H9 (cell line): Measurements from ENCODE around the gene PLEKHJ1. TPM values are rescaled to one million over a fixed set of nuclear protein-coding genes. Genes with fewer than 3 reads are reported as not detected.

Experiments used
- DNase-seq: peaks from one replicate; pipeline ENCODE4 v3.0.0-alpha.2; 2017
- H2AFZ ChIP-seq: one replicate; pipeline ENCODE4 v1.6.1; 2013; ENCODE audit warnings: mild to moderate bottlenecking, low read length, control low read depth, moderate library complexity
- H2AK5ac ChIP-seq: 2 replicates; pipeline ENCODE4 v1.6.1; 2013; ENCODE audit warnings: low read length, control low read depth, mixed read lengths; ENCODE audit not compliant: insufficient read length
- H2BK120ac ChIP-seq: one replicate; pipeline ENCODE4 v1.6.1; 2013; ENCODE audit warnings: low read depth, mild to moderate bottlenecking, low read length, control low read depth, inconsistent platforms; ENCODE audit not compliant: poor library complexity, severe bottlenecking
- H2BK12ac ChIP-seq: 2 replicates; pipeline ENCODE4 v1.6.1; 2013; ENCODE audit warnings: low read length, control low read depth, mixed read lengths, low read depth; ENCODE audit not compliant: insufficient read length
- H2BK15ac ChIP-seq: 2 replicates; pipeline ENCODE4 v1.6.1; 2013; ENCODE audit warnings: low read depth, low read length, control low read depth
- H2BK20ac ChIP-seq: one replicate; pipeline ENCODE4 v1.6.1; 2013; ENCODE audit warnings: low read depth, mild to moderate bottlenecking, low read length, control low read depth, inconsistent platforms; ENCODE audit not compliant: poor library complexity, severe bottlenecking
- H2BK5ac ChIP-seq: 2 replicates; pipeline ENCODE4 v1.6.1; 2013; ENCODE audit warnings: low read length, control low read depth, mixed read lengths; ENCODE audit not compliant: insufficient read length
- H3K14ac ChIP-seq: 2 replicates; pipeline ENCODE4 v1.6.1; 2013; ENCODE audit warnings: low read length, control low read depth; ENCODE audit not compliant: insufficient read depth
- H3K18ac ChIP-seq: 2 replicates; pipeline ENCODE4 v1.6.1; 2013; ENCODE audit warnings: low read depth, mild to moderate bottlenecking, mixed read lengths, low read length, control low read depth; ENCODE audit not compliant: insufficient read length
- H3K23ac ChIP-seq: 2 replicates; pipeline ENCODE4 v1.6.1; 2013; ENCODE audit warnings: low read length, control low read depth, mixed read lengths, low read depth; ENCODE audit not compliant: insufficient read length
- H3K23me2 ChIP-seq: 2 replicates; pipeline ENCODE4 v1.6.1; 2013; ENCODE audit warnings: low read depth, mild to moderate bottlenecking, mixed read lengths, low read length, control low read depth; ENCODE audit not compliant: insufficient read length, poor library complexity, severe bottlenecking
- H3K27ac ChIP-seq: 2 replicates; pipeline ENCODE4 v1.5.1; 2013; ENCODE audit warnings: low read length, control low read depth, mixed read lengths, low read depth; ENCODE audit not compliant: insufficient read length
- H3K27me3 ChIP-seq: 2 replicates; pipeline ENCODE4 v1.6.1; 2013; ENCODE audit warnings: low read length, control low read depth, inconsistent platforms; ENCODE audit not compliant: insufficient read depth
- H3K4ac ChIP-seq: 2 replicates; pipeline ENCODE4 v1.6.1; 2013; ENCODE audit warnings: low read depth, mild to moderate bottlenecking, control low read depth, inconsistent platforms, low read length, moderate library complexity
- H3K4me1 ChIP-seq: 2 replicates; pipeline ENCODE4 v1.6.1; 2013; ENCODE audit warnings: low read length, control low read depth, inconsistent platforms; ENCODE audit not compliant: insufficient read depth
- H3K4me2 ChIP-seq: 2 replicates; pipeline ENCODE4 v1.6.1; 2013; ENCODE audit warnings: low read length, control low read depth, mixed read lengths; ENCODE audit not compliant: insufficient read length, insufficient read depth
- H3K56ac ChIP-seq: 2 replicates; pipeline ENCODE4 v1.6.1; 2013; ENCODE audit warnings: low read depth, mild to moderate bottlenecking, mixed read lengths, low read length, control low read depth; ENCODE audit not compliant: insufficient read length
- H3K79me1 ChIP-seq: 2 replicates; pipeline ENCODE4 v1.6.1; 2013; ENCODE audit warnings: low read depth, mild to moderate bottlenecking, moderate library complexity, low read length, control low read depth, inconsistent platforms; ENCODE audit not compliant: insufficient read depth, poor library complexity, severe bottlenecking
- H3K79me2 ChIP-seq: 2 replicates; pipeline ENCODE4 v1.6.1; 2013; ENCODE audit warnings: low read length, control low read depth, inconsistent platforms; ENCODE audit not compliant: insufficient read depth
- H3K9ac ChIP-seq: 2 replicates; pipeline ENCODE4 v1.6.1; 2013; ENCODE audit warnings: low read length, control low read depth, mixed read lengths; ENCODE audit not compliant: insufficient read length; ENCODE audit errors: extremely low read depth
- H3K9me3 ChIP-seq: one replicate; pipeline ENCODE4 v1.6.1; 2013; ENCODE audit warnings: low read depth, low read length, inconsistent platforms; ENCODE audit not compliant: control insufficient read depth
- H3T11ph ChIP-seq: one replicate; pipeline ENCODE4 v1.6.1; 2013; ENCODE audit warnings: mild to moderate bottlenecking, low read length, control low read depth, inconsistent platforms
- H4K20me1 ChIP-seq: one replicate; pipeline ENCODE4 v1.6.1; 2013; ENCODE audit not compliant: control insufficient read depth, insufficient read length, insufficient read depth
- H4K5ac ChIP-seq: 2 replicates; pipeline ENCODE4 v1.6.1; 2013; ENCODE audit warnings: low read depth, mild to moderate bottlenecking, mixed read lengths, low read length, control low read depth; ENCODE audit not compliant: insufficient read length
- H4K8ac ChIP-seq: replicated peaks from 2 replicates; pipeline ENCODE4 v1.6.1; 2013; ENCODE audit warnings: low read length, control low read depth, mixed read lengths, low read depth; ENCODE audit not compliant: insufficient read length
- H4K91ac ChIP-seq: 2 replicates; pipeline ENCODE4 v1.6.1; 2013; ENCODE audit warnings: low read depth, mild to moderate bottlenecking, moderate library complexity, mixed read lengths, low read length, control low read depth; ENCODE audit not compliant: insufficient read length
- H3K27ac Mint-ChIP-seq, 3 experiments: 2 replicates in 2 of 3; 3 replicates in 1 of 3; pipeline ENCODE4 v1.8.0; 2020 to 2021; ENCODE audit warnings: mixed read lengths in 3 of 3, mild to moderate bottlenecking in 1 of 3, moderate library complexity in 1 of 3
- H3K27me3 Mint-ChIP-seq: 2 replicates; pipeline ENCODE4 v1.8.0; 2021; ENCODE audit warnings: low read depth, mild to moderate bottlenecking, moderate library complexity, mixed read lengths
- H3K36me3 Mint-ChIP-seq, 3 experiments: 2 replicates in 2 of 3; 3 replicates in 1 of 3; pipeline ENCODE4 v1.8.0; 2020 to 2021; ENCODE audit warnings: low read depth in 3 of 3, mixed read lengths in 3 of 3; ENCODE audit not compliant: insufficient read depth in 1 of 3
- H3K4me1 Mint-ChIP-seq, 2 experiments: 2 replicates each; pipeline ENCODE4 v1.8.0; 2020; ENCODE audit warnings: mixed read lengths in 2 of 2
- H3K4me3 Mint-ChIP-seq, 2 experiments: 2 replicates in 1 of 2; 3 replicates in 1 of 2; pipeline ENCODE4 v1.8.0; 2020 to 2021; ENCODE audit warnings: mild to moderate bottlenecking in 2 of 2, mixed read lengths in 2 of 2, moderate library complexity in 1 of 2
- H3K9me3 Mint-ChIP-seq, 2 experiments: 2 replicates in 1 of 2; 3 replicates in 1 of 2; pipeline ENCODE4 v1.8.0; 2020; ENCODE audit warnings: mild to moderate bottlenecking in 2 of 2, mixed read lengths in 2 of 2, moderate library complexity in 1 of 2
- WGBS: extraction: QIAGEN DNeasy Blood & Tissue Kit; methylation state at CpG from one replicate; pipeline ENCODE4 v1.1.7; 2013; ENCODE audit warnings: missing lambda C conversion rate, low lambda C conversion rate, mixed read lengths; ENCODE audit not compliant: insufficient read length; ENCODE audit errors: extremely low coverage; 5-methylcytosine and 5-hydroxymethylcytosine counted together
- total RNA-seq: library from RNA; stranded (reverse); gene quantifications from 2 replicates; pipeline ENCODE4 v1.2.1, GENCODE V29; 2021
- TF ChIP-seq, protein P1 (sequence below): fragments of 200-600 bp; sonication (generic); conservative IDR thresholded peaks from 3 replicates; pipeline ENCODE4 v1.8.0; 2021; ENCODE audit warnings: antibody characterized with exemption, mild to moderate bottlenecking

Gene PLEKHJ1
- total RNA-seq, 1 experiment from 2014 or later: 139 TPM

DNA sequence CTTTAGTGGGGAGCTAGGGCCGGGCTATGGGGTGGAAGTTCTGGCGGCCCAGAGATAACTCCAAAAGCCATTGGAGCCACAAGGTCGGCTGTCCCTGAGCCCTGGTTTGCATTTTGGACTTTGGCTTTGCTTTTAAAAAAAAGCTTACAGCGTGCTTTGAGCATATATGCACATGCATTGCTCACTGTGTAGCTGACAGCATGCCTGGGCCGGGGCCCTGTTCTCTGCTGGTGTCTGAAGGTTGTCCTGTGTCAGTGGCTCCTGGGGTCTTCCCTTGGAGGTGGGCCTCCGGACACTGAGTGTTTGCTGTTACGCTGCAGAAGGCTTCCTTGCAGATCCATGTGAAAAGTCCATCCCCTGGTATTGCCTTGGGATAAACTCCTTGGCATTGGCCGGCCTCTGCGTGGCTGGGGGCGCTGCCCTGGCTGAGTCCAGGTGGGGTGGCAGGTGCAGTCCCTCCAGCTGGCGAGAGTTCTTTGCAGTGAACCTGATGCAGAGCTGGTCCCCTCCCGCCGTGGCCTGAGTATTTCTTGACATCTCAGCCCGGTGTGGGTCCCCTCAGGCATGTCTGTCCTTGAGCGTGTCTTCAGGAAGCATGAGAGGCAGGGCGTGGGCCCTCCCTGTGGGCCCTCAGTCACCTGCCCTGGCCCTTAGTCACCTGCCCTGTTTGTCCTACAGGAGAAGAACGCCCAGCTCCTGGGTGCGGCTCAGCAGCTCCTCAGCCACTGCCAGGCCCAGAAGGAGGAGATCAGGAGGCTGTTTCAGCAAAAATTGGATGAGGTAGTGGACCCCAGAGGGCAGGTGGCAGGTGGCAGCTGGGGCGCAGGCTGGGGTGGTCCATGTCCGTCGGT lies 23.0 kb downstream of the PLEKHJ1 start:
- no peaks in the 10 kb centered on the region for H3K79me2 ChIP-seq
- H3K27me3 ChIP-seq: no peaks in the 10 kb centered on the region
- DNase-seq: no peak
- no peak overlapping the region for H3K4ac ChIP-seq
- WGBS: no CpG with 5 or more reads among the region's 21 CpGs
- H3K14ac ChIP-seq: no peak overlapping the region
- TF ChIP-seq, protein P1, sequence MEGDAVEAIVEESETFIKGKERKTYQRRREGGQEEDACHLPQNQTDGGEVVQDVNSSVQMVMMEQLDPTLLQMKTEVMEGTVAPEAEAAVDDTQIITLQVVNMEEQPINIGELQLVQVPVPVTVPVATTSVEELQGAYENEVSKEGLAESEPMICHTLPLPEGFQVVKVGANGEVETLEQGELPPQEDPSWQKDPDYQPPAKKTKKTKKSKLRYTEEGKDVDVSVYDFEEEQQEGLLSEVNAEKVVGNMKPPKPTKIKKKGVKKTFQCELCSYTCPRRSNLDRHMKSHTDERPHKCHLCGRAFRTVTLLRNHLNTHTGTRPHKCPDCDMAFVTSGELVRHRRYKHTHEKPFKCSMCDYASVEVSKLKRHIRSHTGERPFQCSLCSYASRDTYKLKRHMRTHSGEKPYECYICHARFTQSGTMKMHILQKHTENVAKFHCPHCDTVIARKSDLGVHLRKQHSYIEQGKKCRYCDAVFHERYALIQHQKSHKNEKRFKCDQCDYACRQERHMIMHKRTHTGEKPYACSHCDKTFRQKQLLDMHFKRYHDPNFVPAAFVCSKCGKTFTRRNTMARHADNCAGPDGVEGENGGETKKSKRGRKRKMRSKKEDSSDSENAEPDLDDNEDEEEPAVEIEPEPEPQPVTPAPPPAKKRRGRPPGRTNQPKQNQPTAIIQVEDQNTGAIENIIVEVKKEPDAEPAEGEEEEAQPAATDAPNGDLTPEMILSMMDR: no peak
- no peaks in the 10 kb centered on the region for H3K79me1 ChIP-seq
- no peak overlapping the region for H2BK5ac ChIP-seq
- no peaks in the 10 kb centered on the region for H4K20me1 ChIP-seq
- H3T11ph ChIP-seq: no peak overlapping the region
- H3K9me3 ChIP-seq: no peaks in the 10 kb centered on the region
- no peak overlapping the region for H4K91ac ChIP-seq
- H3K36me3 Mint-ChIP-seq: peaks cover 32 to 65% (median 59%) of the 10 kb centered on the region in 3 experiments; a peak in 6 of 7 replicates
- H3K4me2 ChIP-seq: no peak overlapping the region
- H4K5ac ChIP-seq: no peak overlapping the region
- H2BK15ac ChIP-seq: no peak overlapping the region
- H2BK20ac ChIP-seq: no peak overlapping the region
- H2BK12ac ChIP-seq: no peak overlapping the region
- H3K56ac ChIP-seq: no peak overlapping the region
- H2BK120ac ChIP-seq: no peak overlapping the region
- H2AK5ac ChIP-seq: no peak overlapping the region
- no peak overlapping the region for H3K27ac ChIP-seq
- H3K27me3 Mint-ChIP-seq: no peaks in the 10 kb centered on the region; the same call in 1 of the 2 replicates
- H3K9ac ChIP-seq: no peak overlapping the region
- no peak overlapping the region for H4K8ac ChIP-seq
- no peaks in the 10 kb centered on the region for H3K4me1 Mint-ChIP-seq
- no peak overlapping the region; a peak in 1 of 5 replicates for H3K4me3 Mint-ChIP-seq
- H3K18ac ChIP-seq: peak overlapping the region; percentile 45
- no peak overlapping the region for H2AFZ ChIP-seq
- no peaks in the 10 kb centered on the region for H3K9me3 Mint-ChIP-seq
- peak overlapping the region in 1 of 3 experiments; percentile 70; a peak in 3 of 7 replicates for H3K27ac Mint-ChIP-seq
- H3K4me1 ChIP-seq: no peaks in the 10 kb centered on the region
- no peaks in the 10 kb centered on the region for H3K23me2 ChIP-seq
- no peak overlapping the region for H3K23ac ChIP-seq
